HFF-Myc (cell line): ENCODE results near the gene SRSF2.
"Not testable (repeated sequence)": the region's sequence is repeated elsewhere in the genome, so short reads cannot be mapped to it uniquely, and the experiment has no call there.

Experiments
- DNase-seq: peaks from one replicate; pipeline ENCODE4 v3.0.0-alpha.2; 2011; ENCODE audit warnings: low read depth; ENCODE audit errors: extremely low read depth
- H3K4me3 ChIP-seq: replicated peaks from 2 replicates; pipeline ENCODE4 v1.5.1; 2011; ENCODE audit warnings: low read depth, mild to moderate bottlenecking, control low read depth, low read length
- CTCF ChIP-seq: IDR thresholded peaks from 2 replicates; pipeline ENCODE4 v1.5.1; 2012; ENCODE audit warnings: mild to moderate bottlenecking, low read depth, low read length, control low read depth; ENCODE audit errors: missing control alignments

Gene SRSF2

GRCh38 chr17:76704805-76705204 lies 32.3 kb downstream of the SRSF2 start:
- H3K4me3 ChIP-seq = no peak overlapping the region
- no peak for TF ChIP-seq CTCF
- DNase-seq = no peak

DNA sequence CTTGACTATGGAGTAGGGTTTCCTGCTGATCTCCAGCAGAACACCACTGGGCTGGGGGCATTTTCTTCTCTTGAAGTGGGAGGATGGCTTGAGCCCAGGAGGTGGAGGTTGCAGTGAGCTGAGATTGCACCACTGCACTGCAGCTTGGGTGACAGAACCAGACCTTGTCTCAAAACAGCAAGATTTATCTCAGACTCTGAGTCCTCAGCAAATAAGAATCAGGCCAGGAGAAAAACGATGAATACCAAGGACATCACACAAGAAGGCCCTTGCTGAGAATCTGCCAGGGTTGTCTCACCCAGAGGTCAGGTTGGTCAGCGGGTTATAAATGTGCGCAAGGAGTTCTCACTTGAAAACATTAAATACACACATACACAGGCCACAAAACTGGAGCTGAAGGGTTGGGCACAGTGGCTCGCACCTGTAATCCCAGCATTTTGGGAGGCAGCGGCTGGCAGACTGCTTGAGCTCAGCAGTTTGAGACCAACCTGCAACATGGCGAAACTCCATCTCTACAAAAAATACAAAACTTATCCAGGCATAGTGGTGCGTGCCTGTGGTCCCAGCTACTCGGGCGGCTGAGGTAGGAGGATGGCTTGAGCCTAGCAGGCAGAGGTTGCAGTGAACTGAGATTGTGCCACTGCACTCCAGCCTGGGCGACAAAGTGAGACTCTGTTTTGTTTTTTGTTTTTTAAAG lies 34.0 kb downstream of the SRSF2 start:
- no peak overlapping the region for H3K4me3 ChIP-seq
- no peak for DNase-seq
- no peak for TF ChIP-seq CTCF

DNA sequence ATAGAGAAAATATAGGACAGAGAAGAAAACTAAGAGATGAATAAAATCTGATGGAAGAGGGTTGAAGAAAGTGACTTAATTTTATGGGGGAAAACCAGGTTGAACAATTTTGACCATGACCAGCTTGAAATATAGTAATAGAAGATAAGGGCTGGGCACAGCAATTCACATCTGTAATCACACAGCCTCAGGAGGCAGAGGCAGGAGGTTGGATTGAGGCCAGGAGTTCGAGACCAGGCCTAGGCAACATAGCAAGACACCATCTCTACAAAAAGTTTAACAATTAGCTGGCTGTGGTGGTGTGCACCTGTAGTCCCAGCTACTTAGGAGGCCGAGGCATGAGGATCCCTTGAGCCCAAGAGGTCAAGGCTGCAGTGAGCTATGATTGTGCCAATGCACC lies 35.1 kb downstream of the SRSF2 start:
- H3K4me3 ChIP-seq = no peak overlapping the region
- TF ChIP-seq CTCF = no peak
- DNase-seq = no peak

GRCh38 chr17:76701471-76701967 lies 35.6 kb downstream of the SRSF2 start:
- no peak for TF ChIP-seq CTCF
- peak overlapping the region; percentile 37 for H3K4me3 ChIP-seq
- DNase-seq = no peak

GRCh38 chr17:76700617-76701470 lies 36.3 kb downstream of the SRSF2 start:
- no peak for TF ChIP-seq CTCF
- peak overlapping the region; percentile 37 for H3K4me3 ChIP-seq
- DNase-seq = peak; percentile 48

GRCh38 chr17:76700270-76700616 lies 36.9 kb downstream of the SRSF2 start:
- DNase-seq = no peak
- peak overlapping the region; percentile 37 for H3K4me3 ChIP-seq
- TF ChIP-seq CTCF = no peak

- H3K4me3 ChIP-seq, DNase-seq: not testable (repeated sequence)
Observed at GRCh38 chr17:76698466-76698977, 38.6 kb downstream of the SRSF2 start.
